HG03097 (cell line): ENCODE measurements around the gene AHNAK.
"Not testable (repeated sequence)": the region's sequence is repeated elsewhere in the genome, so short reads cannot be mapped to it uniquely, and the experiment has no call there.

Experiments
- ATAC-seq: cut with Tn5 transposase; IDR thresholded peaks from one replicate; pipeline ENCODE4 v1.9.1; 2021; ENCODE audit not compliant: unreplicated experiment, low FRiP score

Gene AHNAK

GRCh38 chr11:62546244-62546928 lies at the start of gene AHNAK:
Gene AHNAK, minus strand, starts transcription at chr11:62546806. Its CDS starts 10,708 bp downstream, at chr11:62536098.
- no peak for ATAC-seq

GRCh38 chr11:62595124-62595523 lies 48.5 kb upstream of the AHNAK start:
- ATAC-seq, result no peak

- no peak for ATAC-seq
Measured at GRCh38 chr11:62593434-62594044, 46.9 kb upstream of the AHNAK start.

GRCh38 chr11:62592989-62593421 lies 46.4 kb upstream of the AHNAK start:
- ATAC-seq, result no peak

GRCh38 chr11:62592146-62592815 lies 45.7 kb upstream of the AHNAK start:
- ATAC-seq, result no peak

GRCh38 chr11:62591448-62592145 lies 45.0 kb upstream of the AHNAK start, which contains the start of gene TUT1:
Gene TUT1, minus strand, starts transcription at chr11:62591523. Its CDS starts 38 bp downstream, at chr11:62591485.
- peak; percentile 80 for ATAC-seq

GRCh38 chr11:62588966-62589637 lies 42.5 kb upstream of the AHNAK start:
- ATAC-seq, result no peak

DNA sequence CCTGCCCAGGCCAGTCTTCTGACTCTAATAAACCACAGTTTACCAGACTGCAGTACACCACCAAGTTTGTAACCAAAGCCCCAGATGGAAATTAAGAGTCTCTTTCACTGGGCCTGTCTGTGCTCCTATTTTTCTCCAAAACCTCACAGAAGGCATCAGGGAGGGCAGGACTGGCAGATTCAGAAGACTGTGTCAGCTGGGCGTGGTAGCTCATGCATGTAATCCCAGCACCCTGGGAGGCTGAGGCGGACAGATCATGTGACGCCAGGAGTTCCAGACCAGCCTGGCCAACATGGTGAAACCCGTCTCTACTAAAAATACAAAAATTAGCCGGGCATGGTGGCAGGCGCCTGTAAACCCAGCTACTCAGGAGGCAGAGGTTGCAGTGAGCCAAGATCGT lies 38.8 kb upstream of the AHNAK start:
- not testable (repeated sequence) for ATAC-seq

DNA sequence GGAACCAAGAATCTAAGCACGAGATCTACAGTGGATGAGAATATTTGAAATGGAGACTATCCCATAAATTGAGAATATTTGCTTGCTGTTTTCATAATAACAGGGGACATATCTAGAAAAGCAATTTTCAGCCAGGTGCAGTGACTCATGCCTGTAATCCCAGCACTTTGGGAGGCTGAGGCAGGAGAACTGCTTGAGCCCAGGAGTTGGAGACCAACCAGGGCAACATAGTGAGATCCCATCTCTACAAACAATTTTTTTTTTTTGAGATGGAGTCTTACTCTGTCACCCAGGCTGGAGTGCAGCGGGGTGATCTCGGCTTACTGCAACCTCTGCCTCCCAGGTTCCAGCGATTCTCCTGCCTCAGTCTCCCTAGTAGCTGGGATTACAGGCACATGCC lies 35.1 kb upstream of the AHNAK start:
- not testable (repeated sequence) for ATAC-seq

GRCh38 chr11:62580959-62581715 lies 34.5 kb upstream of the AHNAK start:
- ATAC-seq, result no peak

GRCh38 chr11:62579252-62579651 lies 32.6 kb upstream of the AHNAK start:
- no peak for ATAC-seq

DNA sequence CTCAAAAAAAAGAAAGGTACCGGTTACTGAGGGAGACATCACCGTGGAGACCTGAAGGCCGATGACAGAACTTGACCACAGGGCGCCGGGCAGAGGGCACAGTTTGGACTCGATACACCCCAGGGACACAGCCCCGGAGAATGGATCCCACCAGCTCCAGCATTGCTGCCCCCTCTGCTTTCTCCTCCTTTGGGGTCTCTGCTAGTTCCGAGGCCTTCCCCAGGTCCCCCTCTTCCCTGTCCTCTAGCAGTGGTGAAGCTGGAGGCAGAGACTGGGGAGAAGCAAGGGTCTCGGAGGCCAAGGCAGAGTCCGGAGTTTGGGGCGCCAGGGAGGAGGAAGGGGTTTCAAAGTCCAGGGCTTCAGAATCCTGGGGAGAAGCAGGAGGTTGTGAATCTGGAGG lies 31.9 kb upstream of the AHNAK start:
- no peak for ATAC-seq

GRCh38 chr11:62577046-62577714 lies 30.6 kb upstream of the AHNAK start:
- no peak for ATAC-seq

GRCh38 chr11:62575837-62576236 lies 29.2 kb upstream of the AHNAK start:
- no peak for ATAC-seq

DNA sequence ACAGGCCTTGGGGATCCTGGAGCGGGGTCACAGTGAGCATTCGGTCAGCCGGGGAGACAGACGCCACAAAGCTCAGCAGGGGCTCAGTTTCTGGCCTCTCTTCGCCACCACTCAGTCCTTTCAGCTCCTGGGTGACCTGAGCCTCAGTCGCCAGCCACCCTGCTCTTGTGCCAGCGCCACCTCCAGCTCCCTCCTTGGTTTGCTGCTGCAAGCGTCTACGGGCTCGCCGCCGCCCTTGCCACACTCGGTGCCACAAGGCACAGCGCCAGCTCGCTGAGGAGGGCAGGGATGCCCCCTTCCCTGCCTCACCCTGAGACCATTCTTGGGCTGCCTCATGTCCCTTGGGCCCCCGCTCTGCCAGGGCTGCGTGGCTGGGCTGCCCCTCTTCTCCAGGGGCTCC lies 28.6 kb upstream of the AHNAK start:
- no peak for ATAC-seq

- peak; percentile 16 for ATAC-seq
Measured at GRCh38 chr11:62574363-62575071, 27.9 kb upstream of the AHNAK start.

DNA sequence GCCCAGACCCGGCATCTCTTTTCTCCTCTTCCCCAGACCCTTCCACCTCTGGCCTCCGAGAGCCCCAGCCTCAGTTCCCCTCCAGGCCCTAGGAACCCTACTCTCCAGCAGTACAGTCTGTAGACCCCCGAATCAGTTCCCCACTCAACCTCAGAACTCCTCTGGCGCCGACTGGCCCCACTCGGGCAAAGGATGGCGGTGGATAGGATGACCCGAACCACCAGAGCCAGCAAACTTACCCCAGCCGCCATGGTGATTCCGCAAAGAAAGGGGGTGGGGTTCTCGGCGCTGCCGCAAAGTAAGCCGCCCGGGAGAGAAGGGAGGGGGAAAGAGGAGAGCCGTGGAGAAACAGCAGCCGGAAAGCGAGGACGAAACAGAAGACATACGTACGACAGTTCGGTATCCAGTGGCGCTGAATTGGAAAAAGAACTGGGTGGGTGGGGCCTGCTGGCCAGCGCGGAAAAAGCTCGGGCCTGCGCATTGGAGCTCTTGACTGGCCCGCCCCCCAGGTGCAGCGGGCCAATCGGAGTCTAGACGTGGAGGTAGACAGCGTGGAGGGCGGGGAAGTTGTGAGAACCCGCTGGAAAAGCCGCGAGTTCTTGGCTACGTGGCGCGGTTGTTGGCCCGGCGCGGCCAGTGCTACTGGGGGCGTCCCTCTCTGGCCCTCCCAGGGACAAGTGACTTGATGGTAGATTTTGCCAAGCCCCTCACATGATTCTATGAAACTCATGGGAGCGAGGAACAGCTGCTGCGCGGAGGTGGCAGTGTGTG lies 27.2 kb upstream of the AHNAK start, which contains the start of gene EEF1G:
TSS of gene EEF1G (minus strand) at position 300 of the 771 bp plus-strand sequence. CDS start at position 251, 49 bp downstream.
- ATAC-seq, result peak; percentile 90
